ENCODE results near the gene PABPC4L. TPM values are rescaled to one million over a fixed set of nuclear protein-coding genes. Genes with fewer than 3 reads are reported as not detected.

The PABPC4L gene
- total RNA-seq, result 0.65 and 0.77 TPM in 2 replicates

GRCh38 chr4:134201216-134202161 lies at the start of gene PABPC4L:
Gene PABPC4L, minus strand, starts transcription at chr4:134201789. Its CDS starts 770 bp downstream, at chr4:134201019.

